Ishikawa (cell line): ENCODE data around the gene PIP4K2C.

Source experiments
- CEBPB ChIP-seq: IDR thresholded peaks from 2 replicates; pipeline ENCODE4 v1.6.1; 2012
- CREB1 ChIP-seq: IDR thresholded peaks from 2 replicates; pipeline ENCODE4 v1.6.1; 2012; ENCODE audit warnings: low read depth
- EGR1 ChIP-seq: IDR thresholded peaks from 2 replicates; pipeline ENCODE4 v1.6.1; 2012
- EP300 ChIP-seq: IDR thresholded peaks from 2 replicates; pipeline ENCODE4 v1.6.1; 2012; ENCODE audit warnings: borderline replicate concordance
- FOXM1 ChIP-seq: IDR thresholded peaks from 2 replicates; pipeline ENCODE4 v1.6.1; 2012; ENCODE audit warnings: low read depth, borderline replicate concordance
- MAX ChIP-seq: IDR thresholded peaks from 2 replicates; pipeline ENCODE4 v1.6.1; 2012
- NFIC ChIP-seq: IDR thresholded peaks from 2 replicates; pipeline ENCODE4 v1.6.1; 2012
- RAD21 ChIP-seq: IDR thresholded peaks from 2 replicates; pipeline ENCODE4 v1.6.1; 2012; ENCODE audit warnings: low read depth
- REST ChIP-seq: IDR thresholded peaks from 2 replicates; pipeline ENCODE4 v1.6.1; 2012; ENCODE audit warnings: low read depth, mild to moderate bottlenecking
- TAF1 ChIP-seq: IDR thresholded peaks from 2 replicates; pipeline ENCODE4 v1.6.1; 2012; ENCODE audit warnings: low read depth, mild to moderate bottlenecking
- TCF12 ChIP-seq: IDR thresholded peaks from 2 replicates; pipeline ENCODE4 v1.6.1; 2012; ENCODE audit warnings: low read depth
- YY1 ChIP-seq: IDR thresholded peaks from 2 replicates; pipeline ENCODE4 v1.6.1; 2012; ENCODE audit warnings: low read depth
- TF ChIP-seq, protein P1 (sequence below): IDR thresholded peaks from 2 replicates; pipeline ENCODE4 v1.6.1; 2012

GRCh38 chr12:57611827-57612710 lies 21.1 kb downstream of the PIP4K2C start:
- TF ChIP-seq EP300: no peak
- no peak for TF ChIP-seq NFIC
- no peak for TF ChIP-seq EGR1
- no peak for TF ChIP-seq FOXM1
- TF ChIP-seq CEBPB: no peak
- TF ChIP-seq TCF12: no peak
- no peak for TF ChIP-seq MAX
- no peak for TF ChIP-seq TAF1
- TF ChIP-seq RAD21: no peak
- no peak for TF ChIP-seq REST
- TF ChIP-seq, protein P1, sequence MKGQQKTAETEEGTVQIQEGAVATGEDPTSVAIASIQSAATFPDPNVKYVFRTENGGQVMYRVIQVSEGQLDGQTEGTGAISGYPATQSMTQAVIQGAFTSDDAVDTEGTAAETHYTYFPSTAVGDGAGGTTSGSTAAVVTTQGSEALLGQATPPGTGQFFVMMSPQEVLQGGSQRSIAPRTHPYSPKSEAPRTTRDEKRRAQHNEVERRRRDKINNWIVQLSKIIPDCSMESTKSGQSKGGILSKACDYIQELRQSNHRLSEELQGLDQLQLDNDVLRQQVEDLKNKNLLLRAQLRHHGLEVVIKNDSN: no peak
- no peak for TF ChIP-seq CREB1
- TF ChIP-seq YY1: no peak
